Liver (tissue), 9 donors: ENCODE results near the gene SP7. TPM values are rescaled to one million over a fixed set of nuclear protein-coding genes. Genes with fewer than 3 reads are reported as not detected.
"Not testable (repeated sequence)": the region's sequence is repeated elsewhere in the genome, so short reads cannot be mapped to it uniquely, and the experiment has no call there.

Experiments used
- DNase-seq: peaks from one replicate; pipeline ENCODE4 v3.0.0-alpha.2; 2017; ENCODE audit warnings: low spot score
- H3K27ac ChIP-seq, 2 donors: one replicate each; pipeline ENCODE4 v1.7.0; 2013; ENCODE audit warnings: inconsistent platforms in 2 of 2, low read length in 2 of 2, control low read depth in 1 of 2, low read depth in 1 of 2, mild to moderate bottlenecking in 1 of 2
- H3K27me3 ChIP-seq, 4 donors: one replicate each; pipeline versions ENCODE4 v1.6.1 to v1.7.0; 2013; ENCODE audit warnings: low read length in 3 of 4, inconsistent platforms in 1 of 4, mild to moderate bottlenecking in 1 of 4, moderate library complexity in 1 of 4; ENCODE audit not compliant: control insufficient read depth in 4 of 4, insufficient read depth in 4 of 4
- H3K36me3 ChIP-seq, 4 donors: one replicate each; pipeline versions ENCODE4 v1.6.1 to v1.7.0; 2013; ENCODE audit warnings: low read length in 3 of 4, mild to moderate bottlenecking in 3 of 4, low read depth in 1 of 4, moderate library complexity in 1 of 4; ENCODE audit not compliant: control insufficient read depth in 4 of 4, insufficient read depth in 3 of 4
- H3K4me1 ChIP-seq, 4 donors: one replicate each; pipeline versions ENCODE4 v1.6.1 to v1.7.0; 2013; ENCODE audit warnings: low read length in 3 of 4, mild to moderate bottlenecking in 3 of 4, moderate library complexity in 1 of 4; ENCODE audit not compliant: control insufficient read depth in 4 of 4, insufficient read depth in 4 of 4
- H3K4me3 ChIP-seq, 3 donors: one replicate each; pipeline versions ENCODE4 v1.6.1 to v1.7.0; 2013; ENCODE audit warnings: low read length in 3 of 3, control low read depth in 1 of 3, low read depth in 1 of 3, mild to moderate bottlenecking in 1 of 3
- H3K9ac ChIP-seq, 2 donors: one replicate each; pipeline ENCODE4 v1.7.0; 2013; ENCODE audit warnings: low read length in 2 of 2, mild to moderate bottlenecking in 2 of 2, moderate library complexity in 2 of 2, control low read depth in 1 of 2, low read depth in 1 of 2
- H3K9me3 ChIP-seq, 4 donors: one replicate each; pipeline versions ENCODE4 v1.6.1 to v1.7.0; 2013; ENCODE audit warnings: low read length in 3 of 4; ENCODE audit not compliant: control insufficient read depth in 4 of 4
- EGR1 ChIP-seq, 2 donors: IDR thresholded peaks; 2 replicates each; pipeline ENCODE4 v1.6.1; 2016 to 2018; ENCODE audit warnings: antibody characterized with exemption in 2 of 2, low read depth in 2 of 2
- FOXA1 ChIP-seq: IDR thresholded peaks from 2 replicates; pipeline ENCODE4 v1.6.1; 2016; ENCODE audit warnings: antibody characterized with exemption
- GABPA ChIP-seq, 2 donors: IDR thresholded peaks in 1 of 2; conservative IDR thresholded peaks in 1 of 2; 2 replicates each; pipeline ENCODE4 v1.6.1; 2016; ENCODE audit warnings: antibody characterized with exemption in 2 of 2, mild to moderate bottlenecking in 1 of 2, moderate library complexity in 1 of 2
- HNF4A ChIP-seq, 2 donors: conservative IDR thresholded peaks; 2 replicates each; pipeline ENCODE4 v1.6.1; 2016; ENCODE audit warnings: antibody characterized with exemption in 2 of 2, mild to moderate bottlenecking in 2 of 2
- HNF4G ChIP-seq: IDR thresholded peaks from 2 replicates; pipeline ENCODE4 v1.6.1; 2016; ENCODE audit warnings: antibody characterized with exemption
- JUND ChIP-seq, 2 donors: IDR thresholded peaks; 2 replicates each; pipeline ENCODE4 v1.6.1; 2016; ENCODE audit warnings: antibody characterized with exemption in 2 of 2
- NR2F2 ChIP-seq: IDR thresholded peaks from 2 replicates; pipeline ENCODE4 v1.6.1; 2016; ENCODE audit warnings: antibody characterized with exemption
- RAD21 ChIP-seq, 2 donors: IDR thresholded peaks; 2 replicates each; pipeline ENCODE4 v1.6.1; 2016; ENCODE audit warnings: antibody characterized with exemption in 2 of 2, mild to moderate bottlenecking in 2 of 2
- RXRA ChIP-seq, 2 donors: IDR thresholded peaks; 2 replicates each; pipeline ENCODE4 v1.6.1; 2017 to 2018; ENCODE audit warnings: antibody characterized with exemption in 2 of 2, mild to moderate bottlenecking in 1 of 2
- SP1 ChIP-seq: IDR thresholded peaks from 2 replicates; pipeline ENCODE4 v1.6.1; 2018; ENCODE audit warnings: antibody characterized with exemption, mild to moderate bottlenecking
- YY1 ChIP-seq: IDR thresholded peaks from 2 replicates; pipeline ENCODE4 v1.6.1; 2016; ENCODE audit warnings: antibody characterized with exemption, mild to moderate bottlenecking
- WGBS: extraction: QIAGEN DNeasy Blood & Tissue Kit; methylation state at CpG from one replicate; pipeline ENCODE4 v1.1.7; 2013; 5-methylcytosine and 5-hydroxymethylcytosine counted together
- polyA plus RNA-seq, 2 donors: library from polyadenylated mRNA; stranded (reverse) in 1 of 2; unstranded in 1 of 2; fragments of 200-250 nt in 1 of 2; fragments of >200 nt in 1 of 2; fragmentation: Nextera tagmentation in 1 of 2; extraction: Ambion mirVana in 1 of 2; gene quantifications; one replicate each; pipeline versions ENCODE4 v1.2.1 to v1.2.3, GENCODE V29; 2013 to 2015
- total RNA-seq, 2 donors: library from RNA; depleted of rRNA; stranded (reverse); fragments of >200 nt; gene quantifications; one replicate each; pipeline ENCODE4 v1.2.3, GENCODE V29; 2014
- TF ChIP-seq, protein P1 (sequence below): IDR thresholded peaks from 2 replicates; pipeline ENCODE4 v1.6.1; 2016; ENCODE audit warnings: antibody characterized with exemption
- TF ChIP-seq, protein P2 (sequence below): IDR thresholded peaks from 2 replicates; pipeline ENCODE4 v1.6.1; 2016; ENCODE audit warnings: antibody characterized with exemption
- TF ChIP-seq, protein P3 (sequence below): IDR thresholded peaks from 2 replicates; pipeline ENCODE4 v1.6.1; 2016; ENCODE audit warnings: antibody characterized with exemption
- TF ChIP-seq, protein P4 (sequence below): fragments of 150-350 bp; IDR thresholded peaks from 2 replicates; pipeline ENCODE4 v1.5.1; 2017; ENCODE audit warnings: improper control_type of control experiment, low read depth, low read length; ENCODE audit not compliant: missing input control
- TF ChIP-seq, protein P5 (sequence below): IDR thresholded peaks from 2 replicates; pipeline ENCODE4 v1.6.1; 2016; ENCODE audit warnings: antibody characterized with exemption, mild to moderate bottlenecking
- donor health status: healthy.
- donor health status: healthy.
- donor health status: healthy.
- donor health status: healthy.
- donor health status: healthy.

The SP7 gene
- total and polyA plus RNA-seq, 4 donors = not detected

DNA sequence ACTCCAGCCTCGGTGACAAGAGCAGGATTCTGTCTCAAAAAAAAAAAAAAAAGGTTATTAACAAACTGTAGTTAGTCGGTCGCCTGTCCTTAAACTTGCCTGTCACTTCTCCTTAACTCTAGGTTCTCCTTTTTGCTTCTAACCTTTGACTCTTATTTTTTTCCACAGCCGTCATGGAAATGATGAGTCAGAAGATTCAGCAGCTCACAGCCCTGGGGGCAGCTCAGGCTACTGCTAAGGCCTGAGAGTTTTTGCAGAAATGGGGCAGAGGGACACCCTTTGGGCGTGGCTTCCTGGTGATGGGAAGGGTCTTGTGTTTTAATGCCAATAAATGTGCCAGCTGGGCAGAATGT, 37.1 kb downstream of the SP7 start:
- TF ChIP-seq, protein P1, sequence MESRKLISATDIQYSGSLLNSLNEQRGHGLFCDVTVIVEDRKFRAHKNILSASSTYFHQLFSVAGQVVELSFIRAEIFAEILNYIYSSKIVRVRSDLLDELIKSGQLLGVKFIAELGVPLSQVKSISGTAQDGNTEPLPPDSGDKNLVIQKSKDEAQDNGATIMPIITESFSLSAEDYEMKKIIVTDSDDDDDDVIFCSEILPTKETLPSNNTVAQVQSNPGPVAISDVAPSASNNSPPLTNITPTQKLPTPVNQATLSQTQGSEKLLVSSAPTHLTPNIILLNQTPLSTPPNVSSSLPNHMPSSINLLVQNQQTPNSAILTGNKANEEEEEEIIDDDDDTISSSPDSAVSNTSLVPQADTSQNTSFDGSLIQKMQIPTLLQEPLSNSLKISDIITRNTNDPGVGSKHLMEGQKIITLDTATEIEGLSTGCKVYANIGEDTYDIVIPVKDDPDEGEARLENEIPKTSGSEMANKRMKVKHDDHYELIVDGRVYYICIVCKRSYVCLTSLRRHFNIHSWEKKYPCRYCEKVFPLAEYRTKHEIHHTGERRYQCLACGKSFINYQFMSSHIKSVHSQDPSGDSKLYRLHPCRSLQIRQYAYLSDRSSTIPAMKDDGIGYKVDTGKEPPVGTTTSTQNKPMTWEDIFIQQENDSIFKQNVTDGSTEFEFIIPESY = no peak
- peak; percentile 72 to 77 for TF ChIP-seq JUND (IDR thresholded peaks at IDR 0.05)
- H3K27me3 ChIP-seq = no peaks in the 10 kb centered on the region
- WGBS = 67% methylated on average over 5 of the region's 5 CpGs
- peak overlapping the region; percentile 63 to 74 for H3K27ac ChIP-seq
- H3K4me1 ChIP-seq = peaks cover 7 to 33% (median 25%) of the 10 kb centered on the region in 4 donors
- no peak overlapping the region for H3K4me3 ChIP-seq
- H3K9me3 ChIP-seq = no peaks in the 10 kb centered on the region
- DNase-seq = no peak
- peaks cover 4 to 10% (median 7%) of the 10 kb centered on the region in 4 donors for H3K36me3 ChIP-seq
- H3K9ac ChIP-seq = no peak overlapping the region

DNA sequence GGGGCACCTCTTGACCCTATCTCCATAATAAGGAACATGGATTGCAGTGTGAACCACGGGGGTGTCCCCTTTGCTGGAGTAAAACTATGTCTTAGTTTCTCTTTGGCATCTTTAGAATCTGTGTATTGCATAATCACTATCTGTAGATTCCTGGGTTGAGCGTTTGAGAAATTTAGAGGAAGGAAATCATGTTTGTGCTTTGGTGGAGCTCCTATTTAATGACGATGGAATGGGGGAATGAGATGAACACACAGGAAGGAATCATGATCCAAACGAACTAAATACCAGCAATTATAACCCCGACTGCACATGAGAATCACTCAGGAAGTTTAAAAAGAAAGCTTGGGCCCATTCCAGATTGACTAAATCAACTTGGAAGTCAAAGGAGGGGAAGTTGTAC, 38.0 kb downstream of the SP7 start:
- H3K4me3 ChIP-seq = no peak overlapping the region
- no peak for TF ChIP-seq EGR1 (IDR thresholded peaks at IDR 0.05; ENCODE audit: low read depth in 2 of 2)
- no peak for TF ChIP-seq RAD21 (IDR thresholded peaks at IDR 0.05)
- TF ChIP-seq GABPA (IDR thresholded peaks at IDR 0.05 in 1 of 2, conservative IDR thresholded peaks at IDR 0.05 in 1 of 2) = no peak
- TF ChIP-seq RXRA (IDR thresholded peaks at IDR 0.05) = no peak
- TF ChIP-seq, protein P2, sequence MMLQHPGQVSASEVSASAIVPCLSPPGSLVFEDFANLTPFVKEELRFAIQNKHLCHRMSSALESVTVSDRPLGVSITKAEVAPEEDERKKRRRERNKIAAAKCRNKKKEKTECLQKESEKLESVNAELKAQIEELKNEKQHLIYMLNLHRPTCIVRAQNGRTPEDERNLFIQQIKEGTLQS = no peak
- TF ChIP-seq, protein P3, sequence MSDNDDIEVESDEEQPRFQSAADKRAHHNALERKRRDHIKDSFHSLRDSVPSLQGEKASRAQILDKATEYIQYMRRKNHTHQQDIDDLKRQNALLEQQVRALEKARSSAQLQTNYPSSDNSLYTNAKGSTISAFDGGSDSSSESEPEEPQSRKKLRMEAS = no peak
- TF ChIP-seq NR2F2 = no peak
- no peak for TF ChIP-seq JUND (IDR thresholded peaks at IDR 0.05)
- no peak for TF ChIP-seq YY1
- no peak for TF ChIP-seq SP1
- TF ChIP-seq HNF4G = no peak
- TF ChIP-seq, protein P4, sequence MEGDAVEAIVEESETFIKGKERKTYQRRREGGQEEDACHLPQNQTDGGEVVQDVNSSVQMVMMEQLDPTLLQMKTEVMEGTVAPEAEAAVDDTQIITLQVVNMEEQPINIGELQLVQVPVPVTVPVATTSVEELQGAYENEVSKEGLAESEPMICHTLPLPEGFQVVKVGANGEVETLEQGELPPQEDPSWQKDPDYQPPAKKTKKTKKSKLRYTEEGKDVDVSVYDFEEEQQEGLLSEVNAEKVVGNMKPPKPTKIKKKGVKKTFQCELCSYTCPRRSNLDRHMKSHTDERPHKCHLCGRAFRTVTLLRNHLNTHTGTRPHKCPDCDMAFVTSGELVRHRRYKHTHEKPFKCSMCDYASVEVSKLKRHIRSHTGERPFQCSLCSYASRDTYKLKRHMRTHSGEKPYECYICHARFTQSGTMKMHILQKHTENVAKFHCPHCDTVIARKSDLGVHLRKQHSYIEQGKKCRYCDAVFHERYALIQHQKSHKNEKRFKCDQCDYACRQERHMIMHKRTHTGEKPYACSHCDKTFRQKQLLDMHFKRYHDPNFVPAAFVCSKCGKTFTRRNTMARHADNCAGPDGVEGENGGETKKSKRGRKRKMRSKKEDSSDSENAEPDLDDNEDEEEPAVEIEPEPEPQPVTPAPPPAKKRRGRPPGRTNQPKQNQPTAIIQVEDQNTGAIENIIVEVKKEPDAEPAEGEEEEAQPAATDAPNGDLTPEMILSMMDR = no peak
- TF ChIP-seq HNF4A (conservative IDR thresholded peaks at IDR 0.05) = no peak
- TF ChIP-seq FOXA1 = no peak
- TF ChIP-seq, protein P5, sequence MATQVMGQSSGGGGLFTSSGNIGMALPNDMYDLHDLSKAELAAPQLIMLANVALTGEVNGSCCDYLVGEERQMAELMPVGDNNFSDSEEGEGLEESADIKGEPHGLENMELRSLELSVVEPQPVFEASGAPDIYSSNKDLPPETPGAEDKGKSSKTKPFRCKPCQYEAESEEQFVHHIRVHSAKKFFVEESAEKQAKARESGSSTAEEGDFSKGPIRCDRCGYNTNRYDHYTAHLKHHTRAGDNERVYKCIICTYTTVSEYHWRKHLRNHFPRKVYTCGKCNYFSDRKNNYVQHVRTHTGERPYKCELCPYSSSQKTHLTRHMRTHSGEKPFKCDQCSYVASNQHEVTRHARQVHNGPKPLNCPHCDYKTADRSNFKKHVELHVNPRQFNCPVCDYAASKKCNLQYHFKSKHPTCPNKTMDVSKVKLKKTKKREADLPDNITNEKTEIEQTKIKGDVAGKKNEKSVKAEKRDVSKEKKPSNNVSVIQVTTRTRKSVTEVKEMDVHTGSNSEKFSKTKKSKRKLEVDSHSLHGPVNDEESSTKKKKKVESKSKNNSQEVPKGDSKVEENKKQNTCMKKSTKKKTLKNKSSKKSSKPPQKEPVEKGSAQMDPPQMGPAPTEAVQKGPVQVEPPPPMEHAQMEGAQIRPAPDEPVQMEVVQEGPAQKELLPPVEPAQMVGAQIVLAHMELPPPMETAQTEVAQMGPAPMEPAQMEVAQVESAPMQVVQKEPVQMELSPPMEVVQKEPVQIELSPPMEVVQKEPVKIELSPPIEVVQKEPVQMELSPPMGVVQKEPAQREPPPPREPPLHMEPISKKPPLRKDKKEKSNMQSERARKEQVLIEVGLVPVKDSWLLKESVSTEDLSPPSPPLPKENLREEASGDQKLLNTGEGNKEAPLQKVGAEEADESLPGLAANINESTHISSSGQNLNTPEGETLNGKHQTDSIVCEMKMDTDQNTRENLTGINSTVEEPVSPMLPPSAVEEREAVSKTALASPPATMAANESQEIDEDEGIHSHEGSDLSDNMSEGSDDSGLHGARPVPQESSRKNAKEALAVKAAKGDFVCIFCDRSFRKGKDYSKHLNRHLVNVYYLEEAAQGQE = no peak
- peaks cover 4 to 8% (median 5%) of the 10 kb centered on the region in 4 donors for H3K36me3 ChIP-seq
- H3K27me3 ChIP-seq = no peaks in the 10 kb centered on the region
- no peak for DNase-seq
- H3K9ac ChIP-seq = no peak overlapping the region
- WGBS = 67% methylated on average over 5 of the region's 5 CpGs
- peaks cover 7 to 33% (median 25%) of the 10 kb centered on the region in 4 donors for H3K4me1 ChIP-seq
- H3K27ac ChIP-seq = peak overlapping the region in 1 of 2 donors; percentile 23
- no peaks in the 10 kb centered on the region for H3K9me3 ChIP-seq

DNA sequence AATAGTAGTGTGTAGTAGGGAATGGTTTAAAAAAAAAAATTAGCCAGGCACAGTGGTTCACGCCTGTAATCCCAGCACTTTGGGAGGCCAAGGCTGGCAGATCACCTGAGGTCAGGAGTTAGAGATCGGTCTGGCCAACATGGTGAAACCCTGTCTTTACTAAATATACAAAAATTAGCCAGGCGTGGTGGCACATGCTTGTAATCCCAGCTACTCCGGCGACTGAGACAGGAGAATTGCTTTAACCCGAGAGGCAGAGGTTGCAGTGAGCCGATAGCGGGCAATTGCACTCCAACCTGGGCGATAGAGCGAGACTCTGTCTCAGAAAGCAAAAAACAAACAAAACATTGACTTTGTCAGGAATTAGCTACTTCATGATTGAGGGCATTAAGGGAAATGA, 39.0 kb downstream of the SP7 start:
- not testable (repeated sequence) for H3K27me3 ChIP-seq, H3K9me3 ChIP-seq, DNase-seq, H3K9ac ChIP-seq, H3K4me3 ChIP-seq, H3K27ac ChIP-seq
- H3K4me1 ChIP-seq = peaks cover 7 to 33% (median 25%) of the 10 kb centered on the region in 4 donors
- H3K36me3 ChIP-seq = peaks cover 0 to 11% (median 5%) of the 10 kb centered on the region in 4 donors
- 97% methylated on average over 10 of the region's 10 CpGs for whole genome bisulfite sequencing
